ENCODE data around the gene ADGRV1.
A peak's percentile ranks its signal among the peaks of the same experiment; 100 is the strongest.
"Not testable (repeated sequence)": the region's sequence is repeated elsewhere in the genome, so short reads cannot be mapped to it uniquely, and the experiment has no call there.

ADGRV1 gene

GRCh38 chr5:91061946-91062562 lies 503.5 kb downstream of the ADGRV1 start:
- DNase-seq (ENCODE audit: low read depth in 2 of 2), result no peak

- not testable (repeated sequence) for DNase-seq (ENCODE audit: low read depth in 2 of 2)
Observed at GRCh38 chr5:91063098-91063690, 504.6 kb downstream of the ADGRV1 start.

GRCh38 chr5:91065496-91065895 lies 506.9 kb downstream of the ADGRV1 start:
- DNase-seq (ENCODE audit: low read depth in 2 of 2), result no peak

- DNase-seq (ENCODE audit: low read depth in 2 of 2), result no peak
Observed at GRCh38 chr5:91069364-91069763, 510.8 kb downstream of the ADGRV1 start.

GRCh38 chr5:91070761-91071550 lies 512.4 kb downstream of the ADGRV1 start:
- no peak for DNase-seq (ENCODE audit: low read depth in 2 of 2)

GRCh38 chr5:91072881-91073280 lies 514.3 kb downstream of the ADGRV1 start:
- DNase-seq (ENCODE audit: low read depth in 2 of 2), result no peak

GRCh38 chr5:91074615-91075014 lies 516.0 kb downstream of the ADGRV1 start:
- DNase-seq (ENCODE audit: low read depth in 2 of 2), result no peak

GRCh38 chr5:91076138-91076537 lies 517.5 kb downstream of the ADGRV1 start:
- DNase-seq (ENCODE audit: low read depth in 2 of 2), result no peak

GRCh38 chr5:91077623-91078022 lies 519.0 kb downstream of the ADGRV1 start:
- no peak for DNase-seq (ENCODE audit: low read depth in 2 of 2)

- no peak for DNase-seq (ENCODE audit: low read depth in 2 of 2)
Observed at GRCh38 chr5:91079037-91079436, 520.4 kb downstream of the ADGRV1 start.

GRCh38 chr5:91089758-91090157 lies 531.2 kb downstream of the ADGRV1 start:
- DNase-seq (ENCODE audit: low read depth in 2 of 2), result no peak

- no peak for DNase-seq (ENCODE audit: low read depth in 2 of 2)
Observed at GRCh38 chr5:91090995-91091394, 532.4 kb downstream of the ADGRV1 start.

GRCh38 chr5:91091471-91092234 lies 533.1 kb downstream of the ADGRV1 start:
- no peak for DNase-seq (ENCODE audit: low read depth in 2 of 2)

- no peak for DNase-seq (ENCODE audit: low read depth in 2 of 2)
Observed at GRCh38 chr5:91092859-91093783, 534.5 kb downstream of the ADGRV1 start.

GRCh38 chr5:91095313-91095712 lies 536.7 kb downstream of the ADGRV1 start:
- no peak for DNase-seq (ENCODE audit: low read depth in 2 of 2)

GRCh38 chr5:91095786-91096385 lies 537.3 kb downstream of the ADGRV1 start:
- DNase-seq (ENCODE audit: low read depth in 2 of 2), result no peak

- DNase-seq (ENCODE audit: low read depth in 2 of 2), result no peak
Observed at GRCh38 chr5:91098541-91098940, 539.9 kb downstream of the ADGRV1 start.

- DNase-seq (ENCODE audit: low read depth in 2 of 2), result peak; percentile 23 to 35
Observed at GRCh38 chr5:91101600-91102379, 543.2 kb downstream of the ADGRV1 start.

- DNase-seq (ENCODE audit: low read depth in 2 of 2), result no peak
Observed at GRCh38 chr5:91103353-91104061, 544.9 kb downstream of the ADGRV1 start.
